Gastroesophageal sphincter (tissue), 4 donors: Measurements from ENCODE around the gene TENT5A. TPM values are rescaled to one million over a fixed set of nuclear protein-coding genes. Genes with fewer than 3 reads are reported as not detected.

ENCODE experiments used
- ATAC-seq: fragments of 150-250 bp; one replicate; pipeline ENCODE4 v1.9.1; 2016; ENCODE audit warnings: mild to moderate bottlenecking, moderate library complexity
- H3K27ac ChIP-seq, 4 donors: fragments of 200-600 bp; sonication (generic) in 3 of 4; 1 replicate in 3 of 4; 2 replicates in 1 of 4; pipeline ENCODE4 v1.5.1; 2016 to 2019
- H3K27me3 ChIP-seq: fragments of 200-600 bp; sonication (generic); one replicate; pipeline ENCODE4 v1.5.1; 2019
- H3K36me3 ChIP-seq, 2 donors: fragments of 200-600 bp; sonication (generic); one replicate each; pipeline ENCODE4 v1.5.1; 2019; ENCODE audit warnings: control low read depth in 1 of 2
- H3K4me1 ChIP-seq, 3 donors: fragments of 200-600 bp; sonication (generic); 1 replicate in 2 of 3; 2 replicates in 1 of 3; pipeline ENCODE4 v1.5.1; 2016 to 2019; ENCODE audit warnings: control low read depth in 2 of 3
- H3K4me3 ChIP-seq, 2 donors: fragments of 200-600 bp; sonication (generic); one replicate each; pipeline ENCODE4 v1.5.1; 2019; ENCODE audit warnings: mild to moderate bottlenecking in 1 of 2, moderate library complexity in 1 of 2
- H3K9me3 ChIP-seq, 3 donors: fragments of 200-600 bp; sonication (generic); one replicate each; pipeline ENCODE4 v1.5.1; 2017 to 2019; ENCODE audit warnings: control low read depth in 2 of 3
- CTCF ChIP-seq, 4 experiments: fragments of 200-600 bp in 2 of 4; fragments of 450-650 bp in 2 of 4; sonication (generic) in 1 of 4; IDR thresholded peaks; one replicate each; pipeline ENCODE4 v1.5.1; 2017 to 2019; ENCODE audit warnings: antibody characterized with exemption in 4 of 4, mild to moderate bottlenecking in 2 of 4, moderate library complexity in 2 of 4
- EP300 ChIP-seq: sonication (generic); formaldehyde crosslinking; IDR thresholded peaks from one replicate; pipeline ENCODE4 v1.6.1; 2017; ENCODE audit warnings: antibody characterized with exemption, mild to moderate bottlenecking
- POLR2A ChIP-seq, 2 donors: fragments of 450-650 bp; IDR thresholded peaks; one replicate each; pipeline ENCODE4 v1.6.1; 2017; ENCODE audit warnings: antibody characterized with exemption in 2 of 2, mild to moderate bottlenecking in 2 of 2, moderate library complexity in 1 of 2
- POLR2AphosphoS5 ChIP-seq: sonication (generic); formaldehyde crosslinking; IDR thresholded peaks from one replicate; pipeline ENCODE4 v1.6.1; 2017; ENCODE audit warnings: antibody characterized with exemption
- WGBS, 2 donors: methylation state at CpG; one replicate each; pipeline ENCODE4 v1.1.5; 2018; ENCODE audit warnings: low coverage in 1 of 2; 5-methylcytosine and 5-hydroxymethylcytosine counted together
- total RNA-seq, 4 donors: library from RNA; depleted of rRNA; stranded (reverse); fragments of >200 nt; gene quantifications; one replicate each; pipeline ENCODE4 v1.1.0, GENCODE V29; 2016

The TENT5A gene
- total RNA-seq, 4 donors from 2014 or later: 8.4 to 35.8 (median 14.3) TPM

- H3K27ac ChIP-seq: no peak overlapping the region
- no peak for ATAC-seq
- no peaks in the 10 kb centered on the region for H3K36me3 ChIP-seq
- TF ChIP-seq EP300 (no peak), POLR2A (IDR thresholded peaks at IDR 0.05) (no peak), CTCF (IDR thresholded peaks at IDR 0.05) (no peak), POLR2AphosphoS5 (no peak)
- H3K27me3 ChIP-seq: no peaks in the 10 kb centered on the region
- WGBS, 2 donors: 88% methylated on average over 1 of the region's 1 CpG; no CpG with 5 or more reads in 1 of the 2 donors
- H3K9me3 ChIP-seq: no peaks in the 10 kb centered on the region
- no peak overlapping the region for H3K4me3 ChIP-seq
- no peaks in the 10 kb centered on the region for H3K4me1 ChIP-seq
Observed at GRCh38 chr6:81720427-81720826, 32.1 kb downstream of the TENT5A start.

GRCh38 chr6:81718126-81718525 lies 34.4 kb downstream of the TENT5A start:
- 27 to 50% methylated on average over 1 of the region's 1 CpG for WGBS, 2 donors
- Histone ChIP-seq H3K27me3 (no peaks in the 10 kb centered on the region), H3K9me3 (no peaks in the 10 kb centered on the region), H3K4me3 (no peak overlapping the region), H3K27ac (no peak overlapping the region), H3K4me1 (no peaks in the 10 kb centered on the region), H3K36me3 (no peaks in the 10 kb centered on the region)
- no peak for ATAC-seq
- TF ChIP-seq CTCF (IDR thresholded peaks at IDR 0.05): no peak
- no peak for TF ChIP-seq POLR2A (IDR thresholded peaks at IDR 0.05)
- no peak for TF ChIP-seq EP300
- TF ChIP-seq POLR2AphosphoS5: no peak

GRCh38 chr6:81714684-81715083 lies 37.8 kb downstream of the TENT5A start:
- H3K36me3 ChIP-seq: no peaks in the 10 kb centered on the region
- H3K4me3 ChIP-seq: no peak overlapping the region
- ATAC-seq: no peak
- WGBS, 2 donors: 60 to 85% methylated on average over 3 of the region's 3 CpGs
- TF ChIP-seq POLR2A (IDR thresholded peaks at IDR 0.05) (no peak), CTCF (IDR thresholded peaks at IDR 0.05) (no peak), POLR2AphosphoS5 (no peak), EP300 (no peak)
- no peak overlapping the region for H3K27ac ChIP-seq
- H3K4me1 ChIP-seq: no peaks in the 10 kb centered on the region
- H3K27me3 ChIP-seq: no peaks in the 10 kb centered on the region
- H3K9me3 ChIP-seq: no peaks in the 10 kb centered on the region

GRCh38 chr6:81713205-81713604 lies 39.3 kb downstream of the TENT5A start:
- ATAC-seq: no peak
- 82 to 86% methylated on average over 1 of the region's 1 CpG for whole genome bisulfite sequencing, 2 donors
- Histone ChIP-seq H3K27me3 (no peaks in the 10 kb centered on the region), H3K4me1 (no peaks in the 10 kb centered on the region), H3K9me3 (no peaks in the 10 kb centered on the region), H3K36me3 (no peaks in the 10 kb centered on the region), H3K4me3 (no peak overlapping the region), H3K27ac (no peak overlapping the region)
- TF ChIP-seq EP300 (no peak), CTCF (IDR thresholded peaks at IDR 0.05) (no peak), POLR2AphosphoS5 (no peak), POLR2A (IDR thresholded peaks at IDR 0.05) (no peak)

- WGBS, 2 donors: 53 to 63% methylated on average over 5 of the region's 5 CpGs
- no peak for ATAC-seq
- TF ChIP-seq POLR2AphosphoS5: no peak
- no peak for TF ChIP-seq POLR2A (IDR thresholded peaks at IDR 0.05)
- TF ChIP-seq EP300: no peak
- TF ChIP-seq CTCF (IDR thresholded peaks at IDR 0.05): no peak
Observed at GRCh38 chr6:81708113-81708699, 44.3 kb downstream of the TENT5A start.

More at GRCh38 chr6:81708113-81708699, 44.3 kb downstream of the TENT5A start:
- no peaks in the 10 kb centered on the region for H3K27me3 ChIP-seq
- no peaks in the 10 kb centered on the region for H3K36me3 ChIP-seq
- no peaks in the 10 kb centered on the region for H3K9me3 ChIP-seq
- H3K27ac ChIP-seq: no peak overlapping the region
- no peak overlapping the region for H3K4me3 ChIP-seq
- no peaks in the 10 kb centered on the region for H3K4me1 ChIP-seq
